H9 (cell line): ENCODE data around the gene DDAH2. TPM values are rescaled to one million over a fixed set of nuclear protein-coding genes. Genes with fewer than 3 reads are reported as not detected.

Source experiments
- DNase-seq: peaks from one replicate; pipeline ENCODE4 v3.0.0-alpha.2; 2017
- H2AFZ ChIP-seq: one replicate; pipeline ENCODE4 v1.6.1; 2013; ENCODE audit warnings: mild to moderate bottlenecking, low read length, control low read depth, moderate library complexity
- H2AK5ac ChIP-seq: 2 replicates; pipeline ENCODE4 v1.6.1; 2013; ENCODE audit warnings: low read length, control low read depth, mixed read lengths; ENCODE audit not compliant: insufficient read length
- H2BK120ac ChIP-seq: one replicate; pipeline ENCODE4 v1.6.1; 2013; ENCODE audit warnings: low read depth, mild to moderate bottlenecking, low read length, control low read depth, inconsistent platforms; ENCODE audit not compliant: poor library complexity, severe bottlenecking
- H2BK12ac ChIP-seq: 2 replicates; pipeline ENCODE4 v1.6.1; 2013; ENCODE audit warnings: low read length, control low read depth, mixed read lengths, low read depth; ENCODE audit not compliant: insufficient read length
- H2BK15ac ChIP-seq: 2 replicates; pipeline ENCODE4 v1.6.1; 2013; ENCODE audit warnings: low read depth, low read length, control low read depth
- H2BK20ac ChIP-seq: one replicate; pipeline ENCODE4 v1.6.1; 2013; ENCODE audit warnings: low read depth, mild to moderate bottlenecking, low read length, control low read depth, inconsistent platforms; ENCODE audit not compliant: poor library complexity, severe bottlenecking
- H2BK5ac ChIP-seq: 2 replicates; pipeline ENCODE4 v1.6.1; 2013; ENCODE audit warnings: low read length, control low read depth, mixed read lengths; ENCODE audit not compliant: insufficient read length
- H3K14ac ChIP-seq: 2 replicates; pipeline ENCODE4 v1.6.1; 2013; ENCODE audit warnings: low read length, control low read depth; ENCODE audit not compliant: insufficient read depth
- H3K18ac ChIP-seq: 2 replicates; pipeline ENCODE4 v1.6.1; 2013; ENCODE audit warnings: low read depth, mild to moderate bottlenecking, mixed read lengths, low read length, control low read depth; ENCODE audit not compliant: insufficient read length
- H3K23ac ChIP-seq: 2 replicates; pipeline ENCODE4 v1.6.1; 2013; ENCODE audit warnings: low read length, control low read depth, mixed read lengths, low read depth; ENCODE audit not compliant: insufficient read length
- H3K23me2 ChIP-seq: 2 replicates; pipeline ENCODE4 v1.6.1; 2013; ENCODE audit warnings: low read depth, mild to moderate bottlenecking, mixed read lengths, low read length, control low read depth; ENCODE audit not compliant: insufficient read length, poor library complexity, severe bottlenecking
- H3K27ac ChIP-seq: 2 replicates; pipeline ENCODE4 v1.5.1; 2013; ENCODE audit warnings: low read length, control low read depth, mixed read lengths, low read depth; ENCODE audit not compliant: insufficient read length
- H3K27me3 ChIP-seq: 2 replicates; pipeline ENCODE4 v1.6.1; 2013; ENCODE audit warnings: low read length, control low read depth, inconsistent platforms; ENCODE audit not compliant: insufficient read depth
- H3K4ac ChIP-seq: 2 replicates; pipeline ENCODE4 v1.6.1; 2013; ENCODE audit warnings: low read depth, mild to moderate bottlenecking, control low read depth, inconsistent platforms, low read length, moderate library complexity
- H3K4me1 ChIP-seq: 2 replicates; pipeline ENCODE4 v1.6.1; 2013; ENCODE audit warnings: low read length, control low read depth, inconsistent platforms; ENCODE audit not compliant: insufficient read depth
- H3K4me2 ChIP-seq: 2 replicates; pipeline ENCODE4 v1.6.1; 2013; ENCODE audit warnings: low read length, control low read depth, mixed read lengths; ENCODE audit not compliant: insufficient read length, insufficient read depth
- H3K56ac ChIP-seq: 2 replicates; pipeline ENCODE4 v1.6.1; 2013; ENCODE audit warnings: low read depth, mild to moderate bottlenecking, mixed read lengths, low read length, control low read depth; ENCODE audit not compliant: insufficient read length
- H3K79me1 ChIP-seq: 2 replicates; pipeline ENCODE4 v1.6.1; 2013; ENCODE audit warnings: low read depth, mild to moderate bottlenecking, moderate library complexity, low read length, control low read depth, inconsistent platforms; ENCODE audit not compliant: insufficient read depth, poor library complexity, severe bottlenecking
- H3K79me2 ChIP-seq: 2 replicates; pipeline ENCODE4 v1.6.1; 2013; ENCODE audit warnings: low read length, control low read depth, inconsistent platforms; ENCODE audit not compliant: insufficient read depth
- H3K9ac ChIP-seq: 2 replicates; pipeline ENCODE4 v1.6.1; 2013; ENCODE audit warnings: low read length, control low read depth, mixed read lengths; ENCODE audit not compliant: insufficient read length; ENCODE audit errors: extremely low read depth
- H3K9me3 ChIP-seq: one replicate; pipeline ENCODE4 v1.6.1; 2013; ENCODE audit warnings: low read depth, low read length, inconsistent platforms; ENCODE audit not compliant: control insufficient read depth
- H3T11ph ChIP-seq: one replicate; pipeline ENCODE4 v1.6.1; 2013; ENCODE audit warnings: mild to moderate bottlenecking, low read length, control low read depth, inconsistent platforms
- H4K20me1 ChIP-seq: one replicate; pipeline ENCODE4 v1.6.1; 2013; ENCODE audit not compliant: control insufficient read depth, insufficient read length, insufficient read depth
- H4K5ac ChIP-seq: 2 replicates; pipeline ENCODE4 v1.6.1; 2013; ENCODE audit warnings: low read depth, mild to moderate bottlenecking, mixed read lengths, low read length, control low read depth; ENCODE audit not compliant: insufficient read length
- H4K8ac ChIP-seq: replicated peaks from 2 replicates; pipeline ENCODE4 v1.6.1; 2013; ENCODE audit warnings: low read length, control low read depth, mixed read lengths, low read depth; ENCODE audit not compliant: insufficient read length
- H4K91ac ChIP-seq: 2 replicates; pipeline ENCODE4 v1.6.1; 2013; ENCODE audit warnings: low read depth, mild to moderate bottlenecking, moderate library complexity, mixed read lengths, low read length, control low read depth; ENCODE audit not compliant: insufficient read length
- H3K27ac Mint-ChIP-seq, 3 experiments: 2 replicates in 2 of 3; 3 replicates in 1 of 3; pipeline ENCODE4 v1.8.0; 2020 to 2021; ENCODE audit warnings: mixed read lengths in 3 of 3, mild to moderate bottlenecking in 1 of 3, moderate library complexity in 1 of 3
- H3K27me3 Mint-ChIP-seq: 2 replicates; pipeline ENCODE4 v1.8.0; 2021; ENCODE audit warnings: low read depth, mild to moderate bottlenecking, moderate library complexity, mixed read lengths
- H3K36me3 Mint-ChIP-seq, 3 experiments: 2 replicates in 2 of 3; 3 replicates in 1 of 3; pipeline ENCODE4 v1.8.0; 2020 to 2021; ENCODE audit warnings: low read depth in 3 of 3, mixed read lengths in 3 of 3; ENCODE audit not compliant: insufficient read depth in 1 of 3
- H3K4me1 Mint-ChIP-seq, 2 experiments: 2 replicates each; pipeline ENCODE4 v1.8.0; 2020; ENCODE audit warnings: mixed read lengths in 2 of 2
- H3K4me3 Mint-ChIP-seq, 2 experiments: 2 replicates in 1 of 2; 3 replicates in 1 of 2; pipeline ENCODE4 v1.8.0; 2020 to 2021; ENCODE audit warnings: mild to moderate bottlenecking in 2 of 2, mixed read lengths in 2 of 2, moderate library complexity in 1 of 2
- H3K9me3 Mint-ChIP-seq, 2 experiments: 2 replicates in 1 of 2; 3 replicates in 1 of 2; pipeline ENCODE4 v1.8.0; 2020; ENCODE audit warnings: mild to moderate bottlenecking in 2 of 2, mixed read lengths in 2 of 2, moderate library complexity in 1 of 2
- WGBS: extraction: QIAGEN DNeasy Blood & Tissue Kit; methylation state at CpG from one replicate; pipeline ENCODE4 v1.1.7; 2013; ENCODE audit warnings: missing lambda C conversion rate, low lambda C conversion rate, mixed read lengths; ENCODE audit not compliant: insufficient read length; ENCODE audit errors: extremely low coverage; 5-methylcytosine and 5-hydroxymethylcytosine counted together
- total RNA-seq: library from RNA; stranded (reverse); gene quantifications from 2 replicates; pipeline ENCODE4 v1.2.1, GENCODE V29; 2021
- TF ChIP-seq, protein P1 (sequence below): fragments of 200-600 bp; sonication (generic); conservative IDR thresholded peaks from 3 replicates; pipeline ENCODE4 v1.8.0; 2021; ENCODE audit warnings: antibody characterized with exemption, mild to moderate bottlenecking

The DDAH2 gene
- total RNA-seq, 1 experiment from 2014 or later = 73.2 TPM

DNA sequence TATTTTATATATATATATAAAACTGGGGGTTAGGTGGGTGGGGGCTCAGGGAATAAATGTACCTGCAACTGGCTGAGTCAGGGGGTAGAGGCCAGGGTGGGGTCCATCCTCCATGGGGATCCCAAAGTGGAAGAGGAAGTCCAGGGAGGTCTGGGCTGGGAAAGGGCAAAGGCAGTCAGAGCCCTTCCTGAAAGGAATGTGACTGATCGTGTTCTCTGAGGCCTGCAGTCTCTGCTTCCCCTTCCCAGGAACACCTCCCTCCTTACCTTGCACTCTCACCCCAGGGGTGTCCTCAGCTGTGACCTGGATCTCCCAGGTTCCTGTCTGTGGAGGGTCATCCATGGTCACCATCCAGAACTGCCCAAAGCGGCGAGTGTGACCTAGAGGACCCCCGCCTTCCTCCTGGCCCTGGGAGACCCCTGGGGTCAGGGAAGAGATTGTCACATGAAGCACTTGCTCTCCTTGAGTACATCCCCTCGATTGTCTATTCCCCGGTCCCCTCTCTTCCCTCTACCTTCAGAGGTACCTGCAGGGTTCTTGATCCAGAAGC, 38.1 kb upstream of the DDAH2 start:
- Histone ChIP-seq H4K8ac (no peak overlapping the region), H4K91ac (no peak overlapping the region), H3K14ac (no peak overlapping the region; the same call in 1 of the 2 replicates), H3K79me2 (no peaks in the 10 kb centered on the region), H2BK20ac (no peak overlapping the region), H3K4ac (no peak overlapping the region), H3K9me3 (no peaks in the 10 kb centered on the region), H3K27ac (no peak overlapping the region), H3K9ac (no peak overlapping the region), H3K4me2 (no peak overlapping the region), H3K18ac (no peak overlapping the region), H3K23ac (no peak overlapping the region), H2BK120ac (no peak overlapping the region), H2AK5ac (no peak overlapping the region), H2BK15ac (no peak overlapping the region), H4K20me1 (no peaks in the 10 kb centered on the region), H3K56ac (no peak overlapping the region), H3K23me2 (no peaks in the 10 kb centered on the region), H3T11ph (no peak overlapping the region), H2BK5ac (no peak overlapping the region), H4K5ac (no peak overlapping the region), H3K79me1 (no peaks in the 10 kb centered on the region), H3K27me3 (no peaks in the 10 kb centered on the region), H2BK12ac (no peak overlapping the region), H3K4me1 (no peaks in the 10 kb centered on the region), H2AFZ (no peak overlapping the region)
- Mint-ChIP-seq H3K27ac (no peak overlapping the region), H3K27me3 (no peaks in the 10 kb centered on the region; the same call in 1 of the 2 replicates), H3K4me3 (no peak overlapping the region), H3K36me3 (peaks cover under 1 to 13% (median 7%) of the 10 kb centered on the region in 3 experiments; a peak in 4 of 7 replicates), H3K4me1 (peaks cover 25 to 27% of the 10 kb centered on the region in 2 experiments), H3K9me3 (no peaks in the 10 kb centered on the region; a peak in 1 of 5 replicates)
- TF ChIP-seq, protein P1, sequence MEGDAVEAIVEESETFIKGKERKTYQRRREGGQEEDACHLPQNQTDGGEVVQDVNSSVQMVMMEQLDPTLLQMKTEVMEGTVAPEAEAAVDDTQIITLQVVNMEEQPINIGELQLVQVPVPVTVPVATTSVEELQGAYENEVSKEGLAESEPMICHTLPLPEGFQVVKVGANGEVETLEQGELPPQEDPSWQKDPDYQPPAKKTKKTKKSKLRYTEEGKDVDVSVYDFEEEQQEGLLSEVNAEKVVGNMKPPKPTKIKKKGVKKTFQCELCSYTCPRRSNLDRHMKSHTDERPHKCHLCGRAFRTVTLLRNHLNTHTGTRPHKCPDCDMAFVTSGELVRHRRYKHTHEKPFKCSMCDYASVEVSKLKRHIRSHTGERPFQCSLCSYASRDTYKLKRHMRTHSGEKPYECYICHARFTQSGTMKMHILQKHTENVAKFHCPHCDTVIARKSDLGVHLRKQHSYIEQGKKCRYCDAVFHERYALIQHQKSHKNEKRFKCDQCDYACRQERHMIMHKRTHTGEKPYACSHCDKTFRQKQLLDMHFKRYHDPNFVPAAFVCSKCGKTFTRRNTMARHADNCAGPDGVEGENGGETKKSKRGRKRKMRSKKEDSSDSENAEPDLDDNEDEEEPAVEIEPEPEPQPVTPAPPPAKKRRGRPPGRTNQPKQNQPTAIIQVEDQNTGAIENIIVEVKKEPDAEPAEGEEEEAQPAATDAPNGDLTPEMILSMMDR = no peak
- DNase-seq = no peak
- WGBS = no CpG with 5 or more reads among the region's 6 CpGs
